Stimulated activated CD8-positive, alpha-beta memory T cell treated with anti-CD3 and anti-CD28 coated beads, Interleukin-15, amount 100 ng/mL, for 4 hours (primary cell): Measurements from ENCODE around the gene NSG1.
"Not testable (repeated sequence)": the region's sequence is repeated elsewhere in the genome, so short reads cannot be mapped to it uniquely, and the experiment has no call there.

ENCODE experiments used
- DNase-seq, 2 donors: peaks; one replicate each; pipeline ENCODE4 v3.0.0-alpha.2; 2020; ENCODE audit warnings: low read depth in 2 of 2

Gene NSG1, protein sequence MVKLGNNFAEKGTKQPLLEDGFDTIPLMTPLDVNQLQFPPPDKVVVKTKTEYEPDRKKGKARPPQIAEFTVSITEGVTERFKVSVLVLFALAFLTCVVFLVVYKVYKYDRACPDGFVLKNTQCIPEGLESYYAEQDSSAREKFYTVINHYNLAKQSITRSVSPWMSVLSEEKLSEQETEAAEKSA

DNA sequence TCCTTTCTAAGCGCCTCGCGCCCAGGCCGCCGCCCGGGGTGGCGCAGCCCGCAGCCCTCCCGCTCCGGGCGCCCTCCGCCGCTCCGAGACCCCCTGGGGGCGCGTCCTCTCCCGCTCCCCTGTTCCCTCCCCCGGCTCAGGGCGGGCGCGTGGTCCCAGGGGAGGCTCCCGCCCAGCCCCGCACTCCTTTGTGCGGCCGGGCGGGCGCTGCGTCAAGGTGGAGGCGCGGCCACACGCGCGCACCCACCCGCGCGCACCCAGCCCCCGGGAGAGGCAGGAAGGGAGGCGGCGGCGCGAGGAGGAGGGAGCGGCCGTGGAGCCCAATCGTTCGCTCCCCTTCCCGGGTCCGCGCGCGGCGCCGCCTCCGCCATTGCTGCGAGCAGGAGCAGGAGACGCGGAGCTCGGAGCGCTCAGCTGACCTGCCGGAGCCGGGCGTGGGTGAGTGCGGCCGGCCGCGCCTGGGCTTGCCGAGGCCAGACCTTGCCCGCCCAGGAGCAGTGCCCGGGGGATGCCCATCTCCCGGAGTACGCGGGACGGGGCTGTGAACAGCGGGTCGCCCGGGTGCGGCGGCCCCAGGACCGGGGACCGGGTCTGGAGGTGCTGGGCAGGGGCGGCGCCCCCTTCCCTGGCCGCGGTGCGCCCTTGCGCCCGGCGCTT, at the start of gene NSG1:
Gene NSG1 (plus strand): TSS at position 367 of the 657 bp plus-strand sequence. CDS start 528 bp downstream, outside the sequence.
- no peak for DNase-seq

DNA sequence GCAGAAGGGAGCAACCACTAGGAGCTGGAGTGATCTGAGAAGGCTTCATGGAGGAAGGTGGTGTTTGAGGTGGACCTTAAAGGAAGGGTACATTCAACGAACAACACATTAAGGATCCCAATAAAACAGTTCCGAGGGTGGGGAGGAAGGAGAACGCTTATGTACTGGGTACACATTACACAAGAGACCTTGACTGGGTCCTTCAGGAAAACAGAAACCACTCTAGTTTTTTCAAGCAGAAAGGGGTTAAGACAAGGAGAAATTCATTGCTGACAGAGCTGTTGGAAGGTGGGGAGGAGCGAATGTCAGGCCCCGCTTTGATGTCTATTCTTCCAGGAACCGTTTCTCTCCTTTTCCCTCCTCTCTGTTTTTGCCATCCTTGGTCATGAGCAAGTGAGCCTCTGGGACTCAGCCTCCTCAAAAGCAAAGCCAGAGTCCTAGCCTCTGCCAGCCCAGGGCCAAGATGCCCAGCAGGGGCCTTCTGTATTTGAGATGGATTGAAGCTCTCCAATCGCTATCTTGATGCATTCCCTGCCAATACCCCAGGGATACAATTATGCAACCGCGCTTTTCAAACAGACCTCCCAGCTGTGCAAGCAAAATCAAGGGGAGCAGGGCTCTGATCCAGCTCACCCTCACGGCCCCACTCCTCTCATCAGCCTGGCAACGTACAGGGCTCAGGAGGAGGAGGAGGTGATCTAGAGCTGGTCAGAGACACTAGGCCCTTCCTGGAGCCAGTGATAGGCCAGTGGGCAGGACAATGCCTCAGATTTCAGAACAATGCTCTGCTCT, 48.5 kb upstream of the NSG1 start:
- no peak for DNase-seq

DNA sequence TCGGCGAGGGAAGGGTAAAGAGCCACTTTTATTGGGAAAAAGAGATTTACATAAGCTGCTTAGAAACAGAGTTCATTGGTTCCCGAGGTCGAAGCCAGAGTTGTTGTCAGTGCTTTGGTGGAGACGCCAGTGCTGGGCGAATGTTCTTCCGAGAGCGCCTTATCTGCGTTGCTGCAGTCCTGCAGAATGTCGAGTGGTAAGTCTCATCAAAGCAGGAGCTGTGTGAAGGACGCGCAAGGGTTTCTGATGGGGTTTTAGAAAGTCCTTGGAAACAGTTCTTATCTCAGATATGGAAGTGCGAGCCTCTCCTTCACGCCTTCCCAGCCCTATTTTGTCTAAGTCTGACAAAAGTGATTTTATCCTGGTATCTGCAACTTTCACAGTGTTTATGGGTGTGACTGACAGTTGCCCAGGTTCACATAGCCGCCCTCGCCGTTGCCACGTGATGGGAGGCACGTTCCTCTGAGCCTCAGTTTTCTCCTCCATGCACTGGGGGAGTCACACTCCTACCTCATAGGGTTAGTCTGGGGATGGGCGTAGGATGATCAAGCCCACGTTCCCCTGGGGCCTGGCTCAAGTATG, 47.3 kb upstream of the NSG1 start:
- no peak for DNase-seq

DNA sequence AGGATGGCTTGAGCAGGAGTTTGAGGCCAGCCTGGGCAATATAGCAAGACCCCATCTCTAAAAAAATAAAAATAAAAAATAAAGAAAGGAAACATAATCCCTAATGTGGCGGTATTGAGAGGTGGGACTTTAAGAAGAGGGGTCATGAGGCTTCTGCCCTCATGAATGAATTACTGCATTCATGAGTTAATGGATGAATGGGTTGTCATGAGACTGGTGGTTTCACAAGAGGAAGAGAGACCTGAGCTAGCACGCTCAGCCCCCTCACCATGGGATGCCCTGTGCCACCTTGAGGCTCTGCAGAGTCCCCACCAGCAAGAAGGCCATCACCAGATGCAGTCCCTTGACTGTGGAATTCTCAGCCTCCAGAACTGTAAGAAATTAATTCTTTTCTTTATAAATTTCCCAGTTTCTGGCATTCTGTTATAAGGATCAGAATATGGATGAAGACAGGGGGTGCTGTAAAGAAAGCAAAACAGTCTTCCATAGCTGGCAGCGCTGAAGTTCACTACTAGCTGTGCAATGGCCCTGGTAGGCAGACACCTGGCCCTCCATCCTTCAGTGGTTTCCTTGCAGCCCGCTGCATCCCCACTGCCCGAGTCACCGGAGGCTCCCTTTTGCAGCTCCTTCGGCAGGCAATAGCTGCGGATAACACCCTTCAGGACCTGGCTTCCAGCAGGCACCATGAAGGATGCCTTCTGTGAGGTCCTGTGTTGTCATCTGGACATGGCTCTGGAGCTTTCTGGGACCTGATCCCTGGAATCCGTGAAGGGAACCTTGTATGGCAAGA, 44.8 kb upstream of the NSG1 start:
- DNase-seq = no peak

DNA sequence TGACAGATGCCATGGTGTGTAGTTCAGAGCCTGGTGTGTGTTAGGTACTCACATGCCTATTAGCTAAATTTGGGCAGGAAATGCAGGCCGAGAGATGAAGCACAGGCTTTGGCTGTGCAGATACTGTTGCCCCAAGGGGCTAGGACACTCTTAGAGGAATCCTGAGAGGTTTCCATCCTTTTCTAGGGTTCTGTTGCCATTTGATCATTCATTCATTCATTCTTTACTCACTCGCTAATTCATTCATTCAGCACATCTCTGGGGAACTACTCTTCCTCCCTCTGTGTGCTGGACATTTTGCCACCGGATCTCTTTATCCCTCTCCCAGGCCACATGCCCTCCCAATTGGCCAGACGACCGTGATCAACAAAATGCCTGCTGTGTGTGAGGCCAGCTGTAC, 43.9 kb upstream of the NSG1 start:
- no peak for DNase-seq

DNA sequence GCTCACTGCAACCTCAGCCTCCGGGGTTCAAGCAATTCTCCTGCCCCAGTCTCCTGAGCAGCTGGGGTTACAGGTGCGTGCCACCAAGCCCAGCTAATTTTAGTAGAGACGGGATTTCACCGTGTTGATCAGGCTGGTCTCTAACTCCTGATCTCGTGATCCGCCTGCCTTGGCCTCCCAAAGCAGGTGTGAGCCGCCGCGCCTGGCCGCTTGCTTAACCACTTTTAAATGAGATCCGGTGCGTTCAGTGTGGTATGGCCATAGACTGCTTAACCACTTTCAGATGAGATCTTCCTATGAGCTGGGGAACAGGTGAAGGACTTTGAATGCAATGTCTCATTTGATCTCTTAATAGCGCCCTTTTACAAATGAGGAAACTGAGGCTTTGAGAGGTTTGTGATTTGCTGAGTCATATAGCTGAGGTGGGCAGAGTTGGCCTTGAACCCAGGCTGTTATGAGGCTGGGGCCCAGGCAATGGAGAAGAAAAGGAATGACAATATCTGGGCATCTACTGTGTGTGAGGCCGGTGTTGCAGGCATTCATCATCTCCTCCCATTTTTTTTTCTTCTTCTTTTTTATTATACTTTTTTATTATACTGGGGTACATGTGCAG, 41.9 kb upstream of the NSG1 start:
- DNase-seq = no peak

DNA sequence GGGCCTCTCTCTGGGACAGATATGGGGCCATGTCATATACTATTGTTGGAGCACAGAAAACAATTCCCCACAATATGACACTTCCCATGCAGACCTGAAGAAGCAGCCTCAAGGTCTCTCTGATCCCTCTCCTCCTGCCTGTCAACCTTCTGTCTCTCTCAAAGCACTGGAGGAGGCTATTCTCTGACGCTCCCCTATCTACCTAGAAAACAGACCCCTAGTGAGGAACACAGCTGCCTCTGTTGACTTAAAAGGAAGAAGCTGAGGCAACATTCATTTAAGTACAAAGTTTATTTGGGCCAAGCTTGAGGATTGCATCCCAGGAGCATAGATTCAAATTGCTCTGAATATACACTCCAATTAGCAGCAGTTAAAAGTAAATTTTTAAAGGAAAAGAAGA, 39.3 kb upstream of the NSG1 start:
- no peak for DNase-seq

DNA sequence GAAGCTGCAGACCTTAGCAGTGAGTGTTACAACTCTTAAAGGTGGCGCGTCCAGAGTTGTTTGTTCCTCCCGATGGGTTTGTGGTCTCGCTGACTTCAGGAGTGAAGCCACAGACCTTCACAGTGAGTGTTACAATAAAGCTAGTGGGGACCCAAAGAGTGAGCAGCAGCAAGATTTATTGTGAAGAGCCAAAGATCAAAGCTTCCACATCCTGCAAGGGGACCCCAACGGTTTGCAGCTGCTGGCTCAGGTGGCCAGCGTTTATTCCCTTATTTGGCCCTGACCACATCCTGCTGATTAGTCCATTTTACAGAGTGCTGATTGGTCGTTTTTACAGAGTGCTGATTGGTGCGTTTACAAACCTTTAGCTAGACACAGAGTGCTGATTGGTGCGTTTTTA, 38.3 kb upstream of the NSG1 start:
- DNase-seq = not testable (repeated sequence)

DNA sequence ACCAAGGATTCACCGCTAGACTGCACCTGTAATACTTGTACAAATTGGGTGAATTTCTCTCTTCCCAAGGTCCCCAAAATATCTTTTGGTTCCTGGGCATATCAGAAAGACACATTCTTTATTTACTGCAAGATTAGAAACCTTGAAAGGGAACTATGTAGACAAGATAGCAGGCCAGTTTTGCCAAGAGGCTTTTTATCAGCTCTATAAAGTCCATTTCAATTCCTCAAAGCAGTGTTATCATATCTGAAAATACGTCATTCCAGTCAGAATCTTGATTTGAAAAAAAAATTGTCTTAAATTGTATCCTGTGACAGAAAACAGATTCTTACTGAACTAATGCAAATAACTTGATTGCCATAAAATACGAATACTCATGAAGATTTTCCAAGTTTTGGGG, 37.0 kb upstream of the NSG1 start:
- DNase-seq = no peak

DNA sequence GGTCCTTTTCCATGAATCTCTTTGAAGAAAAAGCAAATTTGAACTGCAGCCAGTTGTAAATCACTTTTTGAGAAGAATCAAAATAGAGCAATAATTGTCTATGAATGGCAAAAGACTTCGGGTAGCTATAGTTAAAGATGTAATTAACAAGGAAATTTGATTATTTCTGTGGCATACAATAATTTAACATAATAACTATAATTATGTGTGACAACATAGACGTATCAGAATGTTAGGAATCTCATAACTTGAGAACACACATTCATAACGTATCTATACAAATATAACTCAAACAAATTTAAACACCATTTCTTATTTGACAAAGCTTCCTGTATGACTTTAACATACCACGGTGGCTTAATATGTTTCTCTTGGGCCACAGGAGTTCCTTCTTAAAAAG, 36.0 kb upstream of the NSG1 start:
- DNase-seq = no peak

DNA sequence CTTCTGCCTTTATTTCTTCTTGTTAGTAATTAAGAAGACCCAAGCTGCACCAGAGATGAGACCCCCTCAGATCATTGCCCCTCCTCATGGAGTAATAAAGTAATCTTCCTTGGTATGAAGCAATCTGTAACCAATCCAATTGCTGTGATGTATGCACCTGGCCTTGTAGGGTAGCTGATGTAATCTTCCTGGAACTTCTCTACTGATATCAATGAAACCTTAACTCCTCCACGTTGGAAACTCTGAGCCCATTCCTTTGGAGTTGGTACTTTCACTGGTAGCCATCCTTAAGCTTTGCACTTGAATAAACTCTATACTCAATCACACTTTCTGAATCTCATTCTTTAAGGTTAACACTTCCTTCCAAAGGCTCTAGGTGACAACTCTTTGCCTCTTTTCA, 31.6 kb upstream of the NSG1 start:
- no peak for DNase-seq

DNA sequence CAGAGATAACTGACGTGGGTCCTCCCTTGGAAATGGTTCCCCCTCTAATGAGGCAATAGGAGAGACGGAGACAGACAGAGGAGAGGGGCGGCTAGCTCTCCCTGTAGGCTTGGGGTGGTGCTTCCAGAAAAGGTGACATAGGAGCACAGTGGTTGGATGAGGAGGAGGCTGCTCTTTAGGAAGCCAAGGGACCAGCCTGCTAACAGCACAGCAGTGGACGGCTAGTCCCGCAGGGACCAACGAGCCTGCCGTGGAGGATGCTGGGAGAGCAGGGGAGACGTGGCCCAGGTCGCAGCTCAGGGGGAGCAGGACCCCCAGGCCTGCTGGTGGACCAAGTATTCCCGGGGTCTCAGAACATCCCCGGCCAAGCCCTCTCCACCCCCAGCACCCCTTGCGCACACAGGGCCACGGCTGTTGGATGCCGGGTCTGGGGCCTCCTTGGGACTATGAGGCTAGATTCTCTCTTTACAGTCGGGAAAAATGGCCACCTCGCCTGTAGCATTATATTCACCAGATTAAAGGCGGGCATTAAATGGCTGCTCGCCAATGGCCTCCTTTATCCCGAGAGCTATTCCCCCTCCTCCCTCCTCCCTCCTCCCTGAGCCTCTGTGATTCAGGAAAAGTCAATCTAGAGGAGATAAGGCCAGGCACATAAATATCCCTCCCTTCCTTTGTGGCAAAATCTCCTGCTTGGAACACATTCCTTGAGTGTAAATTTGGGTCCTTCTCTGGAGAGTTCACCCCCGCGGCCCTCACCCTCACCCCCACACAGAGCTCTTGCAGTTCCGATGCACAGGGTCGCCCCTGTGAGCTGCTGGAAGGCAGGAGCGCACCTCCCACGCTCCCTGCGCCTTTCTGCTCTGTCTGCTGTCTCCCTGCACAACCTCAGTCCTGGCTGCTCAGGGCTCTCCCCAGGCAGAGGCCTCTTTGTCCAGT, 30.5 kb upstream of the NSG1 start:
- no peak for DNase-seq

DNA sequence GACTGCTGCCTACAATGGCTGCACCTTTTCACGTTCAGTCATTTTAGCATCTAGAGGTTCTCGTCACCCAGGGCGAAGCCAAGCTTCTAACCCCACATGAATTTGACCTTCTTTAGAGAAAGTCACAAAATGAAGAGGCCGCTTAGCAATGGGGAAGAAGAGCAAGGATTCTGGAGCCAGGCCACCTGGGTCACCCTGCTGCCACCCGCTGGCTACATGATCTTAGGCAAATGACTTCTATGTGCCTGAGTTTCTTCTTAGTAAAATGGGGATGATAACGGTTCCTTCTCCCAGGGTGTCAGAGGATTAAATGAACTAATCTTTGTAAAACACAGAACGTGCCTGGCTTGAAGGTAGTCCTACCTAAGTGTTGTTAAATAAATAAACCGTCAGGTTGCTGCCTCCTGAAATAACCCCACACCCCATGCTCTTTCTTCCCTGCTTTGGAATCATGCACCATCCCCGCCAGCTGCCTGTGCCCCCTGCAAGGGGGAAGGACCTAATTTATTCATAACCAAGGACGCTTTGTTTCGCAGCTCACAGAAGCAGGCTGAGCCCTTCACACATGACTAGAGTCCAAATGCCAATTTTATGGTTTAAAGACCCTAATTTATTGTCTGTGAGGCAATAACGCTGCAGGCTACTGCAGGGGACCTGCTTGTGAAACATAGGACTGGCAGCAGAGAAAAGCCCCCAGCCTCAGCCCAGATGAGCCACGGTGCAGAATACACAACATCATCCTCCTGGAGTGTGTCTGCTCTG, 28.6 kb upstream of the NSG1 start:
- no peak for DNase-seq

DNA sequence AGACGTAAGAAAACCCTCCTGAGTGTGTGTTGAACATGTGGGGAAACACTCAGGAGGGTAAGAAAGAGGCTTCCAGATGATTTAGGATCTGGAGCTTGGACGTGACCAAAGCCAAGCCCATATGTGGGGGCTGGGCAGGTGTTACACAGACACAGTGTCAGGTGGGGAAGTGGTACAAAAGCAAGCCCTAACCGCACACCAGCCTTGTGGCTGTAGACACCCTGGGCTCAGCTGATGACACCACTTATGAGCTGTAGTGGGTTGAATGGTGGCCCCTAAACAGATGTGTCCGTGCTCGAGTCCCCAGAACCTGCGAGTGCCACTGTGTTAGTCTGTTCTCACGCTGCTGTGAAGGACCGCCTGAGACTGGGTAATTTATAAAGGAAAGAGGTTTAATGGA, 25.0 kb upstream of the NSG1 start:
- DNase-seq = no peak

DNA sequence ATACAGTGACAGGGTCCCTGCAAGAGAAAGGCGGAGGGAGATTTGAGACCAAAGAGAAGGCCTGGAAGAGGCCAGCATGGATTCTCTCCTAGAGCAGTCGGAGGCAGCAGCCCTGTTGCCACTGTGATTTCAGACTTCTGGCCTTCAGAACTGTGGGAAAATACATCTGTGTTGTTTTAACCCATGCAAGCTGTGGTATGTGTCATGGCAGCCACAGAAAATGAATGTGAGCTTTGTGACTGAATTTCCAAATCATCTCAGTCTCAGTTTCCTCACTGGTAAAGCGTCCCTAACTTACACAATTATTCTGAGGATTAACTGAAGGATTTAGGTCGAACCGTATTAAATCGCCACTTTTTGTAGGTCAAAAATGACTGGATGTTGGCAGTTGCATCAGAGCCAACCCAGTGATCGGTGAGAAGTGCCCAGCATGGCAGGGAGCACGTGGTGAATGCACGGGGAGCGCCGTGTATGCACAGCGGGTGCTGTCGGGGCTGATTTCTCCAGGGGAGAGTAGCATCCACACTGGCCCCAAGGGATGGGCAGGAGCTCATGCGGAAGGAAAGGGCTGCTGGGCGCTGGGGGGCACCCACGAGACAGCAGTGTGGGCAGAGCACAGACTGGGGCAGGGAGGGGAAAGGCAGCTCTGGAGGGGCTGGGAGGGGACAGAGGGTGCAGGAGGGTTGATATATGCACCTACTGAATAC, 23.8 kb upstream of the NSG1 start:
- no peak for DNase-seq

DNA sequence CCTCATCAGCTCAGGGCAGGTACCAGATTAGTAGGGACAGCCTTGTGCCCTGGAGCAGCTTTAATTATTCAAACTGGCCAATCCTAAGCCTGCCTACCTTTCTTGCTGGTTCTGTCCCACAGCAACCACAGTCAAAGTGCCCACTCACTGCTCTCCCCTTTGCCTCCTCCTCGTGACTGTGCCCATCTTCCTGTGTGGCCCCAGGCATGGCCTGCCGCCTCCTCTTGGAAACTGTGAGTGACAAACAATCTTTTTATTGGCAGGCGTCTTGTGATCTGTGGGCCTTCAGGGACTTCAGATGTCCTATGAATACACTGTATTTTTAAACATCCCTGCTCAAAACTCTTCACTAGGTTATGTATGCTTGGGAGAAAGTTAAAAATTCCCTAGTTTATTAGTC, 22.8 kb upstream of the NSG1 start:
- DNase-seq = no peak

DNA sequence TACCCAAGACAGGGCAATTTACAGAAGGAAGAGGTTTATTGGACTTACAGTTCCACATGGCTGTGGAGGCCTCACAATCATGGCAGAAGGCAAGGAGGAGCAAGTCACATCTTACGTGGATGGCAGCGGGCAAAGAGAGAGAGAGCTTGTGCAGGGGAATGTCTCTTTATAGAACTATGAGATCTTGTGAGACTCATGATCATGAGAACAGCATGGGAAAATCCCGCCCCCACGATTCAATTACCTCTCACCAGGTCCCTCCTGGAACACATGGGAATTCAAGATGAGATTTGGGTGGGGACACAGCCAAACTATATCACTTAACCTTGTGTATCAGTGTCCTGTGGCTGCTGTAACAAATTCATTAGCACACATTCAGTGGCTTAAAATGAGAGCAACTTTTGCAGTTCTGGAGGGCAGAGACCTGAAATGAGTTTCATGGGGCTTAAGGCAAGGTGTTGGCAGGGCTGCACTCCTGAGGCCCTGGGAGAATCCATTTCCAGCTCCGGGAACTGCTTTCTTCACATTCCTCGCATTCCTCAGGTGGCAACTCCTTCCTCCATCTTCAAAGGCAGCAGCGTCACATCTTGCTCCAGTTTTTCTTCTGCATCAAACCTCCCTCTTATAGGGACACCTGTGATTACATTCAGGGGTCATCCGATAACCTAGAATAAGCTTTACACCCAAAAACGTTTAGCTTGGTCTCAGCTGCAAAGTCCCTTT, 22.3 kb upstream of the NSG1 start:
- DNase-seq = no peak
